ENCODE results near the gene PRXL2A.

The PRXL2A gene

GRCh38 chr10:80461208-80462183 lies 53.1 kb downstream of the PRXL2A start:
- DNase-seq (ENCODE audit: low spot score) = no peak

- no peak for DNase-seq (ENCODE audit: low spot score)
Measured at GRCh38 chr10:80462299-80462980, 54.1 kb downstream of the PRXL2A start.

GRCh38 chr10:80462981-80463741 lies 54.8 kb downstream of the PRXL2A start:
- peak; percentile 47 for DNase-seq (ENCODE audit: low spot score)

GRCh38 chr10:80463868-80464267 lies 55.5 kb downstream of the PRXL2A start:
- DNase-seq (ENCODE audit: low spot score) = no peak

GRCh38 chr10:80464557-80465450 lies 56.5 kb downstream of the PRXL2A start:
- DNase-seq (ENCODE audit: low spot score) = peak; percentile 52

GRCh38 chr10:80465451-80465835 lies 57.1 kb downstream of the PRXL2A start:
- no peak for DNase-seq (ENCODE audit: low spot score)

GRCh38 chr10:80465839-80466590 lies 57.7 kb downstream of the PRXL2A start:
- no peak for DNase-seq (ENCODE audit: low spot score)

GRCh38 chr10:80466724-80467326 lies 58.5 kb downstream of the PRXL2A start:
- DNase-seq (ENCODE audit: low spot score) = no peak

GRCh38 chr10:80468002-80468401 lies 59.7 kb downstream of the PRXL2A start:
- no peak for DNase-seq (ENCODE audit: low spot score)

GRCh38 chr10:80468806-80469421 lies 60.6 kb downstream of the PRXL2A start:
- DNase-seq (ENCODE audit: low spot score) = no peak

GRCh38 chr10:80470266-80470665 lies 61.9 kb downstream of the PRXL2A start:
- no peak for DNase-seq (ENCODE audit: low spot score)

- no peak for DNase-seq (ENCODE audit: low spot score)
Measured at GRCh38 chr10:80471001-80471400, 62.6 kb downstream of the PRXL2A start.

- DNase-seq (ENCODE audit: low spot score) = no peak
Measured at GRCh38 chr10:80471715-80472233, 63.4 kb downstream of the PRXL2A start.

- peak; percentile 35 for DNase-seq (ENCODE audit: low spot score)
Measured at GRCh38 chr10:80472234-80473095, 64.1 kb downstream of the PRXL2A start.

- no peak for DNase-seq (ENCODE audit: low spot score)
Measured at GRCh38 chr10:80473096-80473657, 64.8 kb downstream of the PRXL2A start.

- DNase-seq (ENCODE audit: low spot score) = no peak
Measured at GRCh38 chr10:80473692-80474596, 65.6 kb downstream of the PRXL2A start.

- DNase-seq (ENCODE audit: low spot score) = no peak
Measured at GRCh38 chr10:80474597-80474910, 66.2 kb downstream of the PRXL2A start.
